ENCODE data around the gene KRT8. TPM values are rescaled to one million over a fixed set of nuclear protein-coding genes. Genes with fewer than 3 reads are reported as not detected.

Gene KRT8
- total and polyA plus RNA-seq, 2 of the 13 experiments (the other 11 are each of a cell fraction or from before 2014, with no cell fraction given): 498 to 718 TPM

DNA sequence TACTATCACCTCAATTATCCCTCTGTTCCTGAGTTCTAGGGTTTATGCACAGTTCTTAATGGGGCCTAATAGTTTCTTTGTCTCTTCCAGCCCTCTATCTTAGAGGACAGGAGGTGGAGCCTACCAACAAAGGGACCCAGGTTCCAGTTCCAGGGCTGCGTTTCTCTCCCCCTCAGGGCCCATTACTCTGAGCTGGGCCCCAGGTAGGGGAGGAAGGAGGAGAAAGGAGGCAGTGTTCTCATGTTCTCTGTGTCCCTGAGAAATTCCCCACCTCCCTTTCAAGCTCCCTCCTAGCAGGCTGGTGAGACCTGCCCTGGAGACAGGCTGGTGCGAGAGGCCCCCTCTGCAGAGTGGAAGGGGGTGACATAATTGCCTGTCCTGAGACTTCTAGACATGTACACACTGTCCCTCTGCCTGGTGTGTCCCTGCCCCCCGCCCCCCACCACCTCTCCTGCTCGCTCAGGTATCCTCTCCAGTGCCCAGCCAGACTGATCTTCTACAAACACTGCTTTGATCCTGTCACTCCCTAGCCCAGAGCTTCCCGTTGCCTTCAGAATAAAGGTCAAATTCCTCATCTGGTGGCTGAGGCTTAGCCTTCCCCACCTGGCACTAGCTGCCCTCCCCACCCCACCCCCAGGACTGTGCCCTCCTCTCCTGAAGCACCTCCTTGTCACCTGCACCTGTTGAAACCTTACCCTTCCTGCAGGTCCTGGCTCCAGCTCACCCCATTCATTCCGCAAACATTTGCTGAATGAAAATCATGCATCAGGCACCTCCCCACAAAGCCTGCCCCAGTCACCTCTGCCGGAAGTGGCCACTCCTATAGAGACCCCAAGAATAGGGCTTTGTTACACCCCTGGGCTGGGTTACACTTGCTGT is 21.1 kb upstream of the KRT8 start (continued):
- TF ChIP-seq JUN (CRISPR knock-in tag; IDR thresholded peaks at IDR 0.05) (peak; percentile 39; the same call in 1 of the 2 replicates), NR1H2 (CRISPR knock-in tag; IDR thresholded peaks at IDR 0.05; ENCODE audit: borderline replicate concordance, low read depth) (no peak), ZNF329 (CRISPR knock-in tag; IDR thresholded peaks at IDR 0.05; ENCODE audit: low read depth) (no peak), ZFP36 (IDR thresholded peaks at IDR 0.05; ENCODE audit: borderline replicate concordance, low read depth, low read length, partially characterized antibody) (no peak), NRL (CRISPR knock-in tag; IDR thresholded peaks at IDR 0.05; ENCODE audit: borderline replicate concordance) (no peak), SRY (CRISPR knock-in tag; IDR thresholded peaks at IDR 0.05) (no peak), TBP (CRISPR knock-in tag; IDR thresholded peaks at IDR 0.05) (no peak), ZNF672 (CRISPR knock-in tag; IDR thresholded peaks at IDR 0.05) (no peak), FOXM1 (CRISPR knock-in tag; IDR thresholded peaks at IDR 0.05) (no peak), ZNF138 (CRISPR knock-in tag; IDR thresholded peaks at IDR 0.05; ENCODE audit: low read depth) (no peak), REXO4 (CRISPR knock-in tag; IDR thresholded peaks at IDR 0.05; ENCODE audit: borderline replicate concordance) (no peak), RFX1 (IDR thresholded peaks at IDR 0.05) (no peak), RXRB (CRISPR knock-in tag; IDR thresholded peaks at IDR 0.05; ENCODE audit: borderline replicate concordance) (peak; percentile 57; the same call in 1 of the 2 replicates), KDM5B (CRISPR knock-in tag; IDR thresholded peaks at IDR 0.05; ENCODE audit: borderline replicate concordance) (no peak), NR3C1 (CRISPR knock-in tag; IDR thresholded peaks at IDR 0.05) (no peak), TEAD3 (CRISPR knock-in tag; optimal IDR thresholded peaks at IDR 0.05; ENCODE audit: borderline replicate concordance) (peak; percentile 41), TMF1 (CRISPR knock-in tag; IDR thresholded peaks at IDR 0.05; ENCODE audit: low read depth) (no peak), RXRA (CRISPR knock-in tag; IDR thresholded peaks at IDR 0.05) (peak; percentile 87), SIN3B (IDR thresholded peaks at IDR 0.05; ENCODE audit: low read length) (0 out of 2 replicates have a peak, but pooled peaks have one; percentile 6), RNF2 (conservative IDR thresholded peaks at IDR 0.05; ENCODE audit: low read depth) (no peak), BORCS8-MEF2B (CRISPR knock-in tag; IDR thresholded peaks at IDR 0.05) (0 out of 2 replicates have a peak, but pooled peaks have one; percentile 7), KLF15 (CRISPR knock-in tag; IDR thresholded peaks at IDR 0.05; ENCODE audit: borderline replicate concordance) (no peak), KMT2A (CRISPR knock-in tag; IDR thresholded peaks at IDR 0.05) (no peak), ZNF720 (CRISPR knock-in tag; IDR thresholded peaks at IDR 0.05) (no peak)
- TF ChIP-seq, protein P1, sequence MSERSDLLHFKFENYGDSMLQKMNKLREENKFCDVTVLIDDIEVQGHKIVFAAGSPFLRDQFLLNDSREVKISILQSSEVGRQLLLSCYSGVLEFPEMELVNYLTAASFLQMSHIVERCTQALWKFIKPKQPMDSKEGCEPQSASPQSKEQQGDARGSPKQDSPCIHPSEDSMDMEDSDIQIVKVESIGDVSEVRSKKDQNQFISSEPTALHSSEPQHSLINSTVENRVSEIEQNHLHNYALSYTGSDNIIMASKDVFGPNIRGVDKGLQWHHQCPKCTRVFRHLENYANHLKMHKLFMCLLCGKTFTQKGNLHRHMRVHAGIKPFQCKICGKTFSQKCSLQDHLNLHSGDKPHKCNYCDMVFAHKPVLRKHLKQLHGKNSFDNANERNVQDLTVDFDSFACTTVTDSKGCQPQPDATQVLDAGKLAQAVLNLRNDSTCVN (CRISPR knock-in tag; IDR thresholded peaks at IDR 0.05; ENCODE audit: borderline replicate concordance): no peak
- TF ChIP-seq, protein P2, sequence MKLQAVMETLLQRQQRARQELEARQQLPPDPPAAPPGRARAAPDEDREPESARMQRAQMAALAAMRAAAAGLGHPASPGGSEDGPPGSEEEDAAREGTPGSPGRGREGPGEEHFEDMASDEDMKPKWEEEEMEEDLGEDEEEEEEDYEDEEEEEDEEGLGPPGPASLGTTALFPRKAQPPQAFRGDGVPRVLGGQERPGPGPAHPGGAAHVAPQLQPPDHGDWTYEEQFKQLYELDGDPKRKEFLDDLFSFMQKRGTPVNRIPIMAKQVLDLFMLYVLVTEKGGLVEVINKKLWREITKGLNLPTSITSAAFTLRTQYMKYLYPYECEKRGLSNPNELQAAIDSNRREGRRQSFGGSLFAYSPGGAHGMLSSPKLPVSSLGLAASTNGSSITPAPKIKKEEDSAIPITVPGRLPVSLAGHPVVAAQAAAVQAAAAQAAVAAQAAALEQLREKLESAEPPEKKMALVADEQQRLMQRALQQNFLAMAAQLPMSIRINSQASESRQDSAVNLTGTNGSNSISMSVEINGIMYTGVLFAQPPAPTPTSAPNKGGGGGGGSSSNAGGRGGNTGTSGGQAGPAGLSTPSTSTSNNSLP (IDR thresholded peaks at IDR 0.05; ENCODE audit: low read depth, low read length): no peak; the same call in 1 of the 2 replicates
- TF ChIP-seq, protein P3, sequence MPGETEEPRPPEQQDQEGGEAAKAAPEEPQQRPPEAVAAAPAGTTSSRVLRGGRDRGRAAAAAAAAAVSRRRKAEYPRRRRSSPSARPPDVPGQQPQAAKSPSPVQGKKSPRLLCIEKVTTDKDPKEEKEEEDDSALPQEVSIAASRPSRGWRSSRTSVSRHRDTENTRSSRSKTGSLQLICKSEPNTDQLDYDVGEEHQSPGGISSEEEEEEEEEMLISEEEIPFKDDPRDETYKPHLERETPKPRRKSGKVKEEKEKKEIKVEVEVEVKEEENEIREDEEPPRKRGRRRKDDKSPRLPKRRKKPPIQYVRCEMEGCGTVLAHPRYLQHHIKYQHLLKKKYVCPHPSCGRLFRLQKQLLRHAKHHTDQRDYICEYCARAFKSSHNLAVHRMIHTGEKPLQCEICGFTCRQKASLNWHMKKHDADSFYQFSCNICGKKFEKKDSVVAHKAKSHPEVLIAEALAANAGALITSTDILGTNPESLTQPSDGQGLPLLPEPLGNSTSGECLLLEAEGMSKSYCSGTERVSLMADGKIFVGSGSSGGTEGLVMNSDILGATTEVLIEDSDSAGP (CRISPR knock-in tag; IDR thresholded peaks at IDR 0.05; ENCODE audit: borderline replicate concordance): 0 out of 2 replicates have a peak, but pooled peaks have one; percentile 36
